Urothelium cell line (cell line): Measurements from ENCODE around the gene AP1B1.
A peak's percentile ranks its signal among the peaks of the same experiment; 100 is the strongest.
"Not testable (repeated sequence)": the region's sequence is repeated elsewhere in the genome, so short reads cannot be mapped to it uniquely, and the experiment has no call there.

Experiments used
- DNase-seq: peaks from one replicate; pipeline ENCODE4 v3.0.0; 2011; ENCODE audit warnings: low spot score, mixed read lengths
- FAIRE-seq: peaks from 2 replicates; lab custom pipeline; 2011; peaks lifted over from hg19 to GRCh38; lab: Jason Lieb, UNC

The AP1B1 gene

GRCh38 chr22:29387921-29388758 lies at the start of gene AP1B1:
Gene AP1B1 (minus strand): TSS chr22:29388570. CDS start chr22:29367243, 21,327 bp downstream.
- FAIRE-seq (peak; percentile 37), DNase-seq (peak; percentile 99)

- DNase-seq (no peak), FAIRE-seq (no peak)
Observed at GRCh38 chr22:29435236-29436136, 47.1 kb upstream of the AP1B1 start.

DNA sequence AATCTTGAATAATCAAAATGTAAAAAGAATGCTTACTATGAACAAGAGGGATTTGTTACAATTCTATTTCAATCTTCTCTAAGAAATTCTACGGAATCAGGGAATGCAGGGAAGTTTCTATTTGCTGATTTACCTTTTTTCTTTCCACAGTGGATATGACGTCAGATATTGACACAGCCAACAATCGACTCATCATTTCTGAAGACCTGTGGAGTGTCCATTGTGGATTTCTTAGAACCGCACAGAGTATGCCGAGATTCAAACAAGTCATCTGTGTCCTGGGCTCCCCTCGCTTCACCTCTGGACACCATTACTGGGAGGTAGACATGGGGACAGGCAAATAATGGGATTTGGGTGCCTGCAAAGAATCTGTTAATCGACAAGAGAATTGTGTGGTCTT lies 45.9 kb upstream of the AP1B1 start:
- FAIRE-seq, result no peak

DNA sequence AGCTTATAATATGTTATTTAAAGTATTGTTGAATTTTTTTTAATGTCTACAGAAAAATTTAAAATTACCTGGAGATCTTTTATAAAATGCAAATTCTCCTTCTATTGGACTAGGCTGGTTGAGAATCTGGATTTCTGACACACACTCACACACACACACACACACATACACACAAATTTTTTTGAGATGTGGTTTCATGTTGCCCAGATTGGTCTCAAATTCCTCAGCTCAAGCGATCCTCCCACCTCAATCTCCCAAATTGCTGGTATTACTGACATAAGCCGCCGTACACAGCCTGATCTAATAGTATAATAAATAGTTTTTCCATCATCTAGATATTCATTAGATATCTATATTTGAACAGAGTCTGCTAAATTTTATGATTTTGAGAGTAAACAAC lies 45.5 kb upstream of the AP1B1 start:
- no peak for FAIRE-seq

More for the DNA sequence above, 45.9 kb upstream of the AP1B1 start:
- no peak for DNase-seq

GRCh38 chr22:29431986-29432385 lies 43.6 kb upstream of the AP1B1 start:
- DNase-seq, result no peak
- no peak for FAIRE-seq

More for the DNA sequence above, 45.5 kb upstream of the AP1B1 start:
- DNase-seq, result no peak

DNA sequence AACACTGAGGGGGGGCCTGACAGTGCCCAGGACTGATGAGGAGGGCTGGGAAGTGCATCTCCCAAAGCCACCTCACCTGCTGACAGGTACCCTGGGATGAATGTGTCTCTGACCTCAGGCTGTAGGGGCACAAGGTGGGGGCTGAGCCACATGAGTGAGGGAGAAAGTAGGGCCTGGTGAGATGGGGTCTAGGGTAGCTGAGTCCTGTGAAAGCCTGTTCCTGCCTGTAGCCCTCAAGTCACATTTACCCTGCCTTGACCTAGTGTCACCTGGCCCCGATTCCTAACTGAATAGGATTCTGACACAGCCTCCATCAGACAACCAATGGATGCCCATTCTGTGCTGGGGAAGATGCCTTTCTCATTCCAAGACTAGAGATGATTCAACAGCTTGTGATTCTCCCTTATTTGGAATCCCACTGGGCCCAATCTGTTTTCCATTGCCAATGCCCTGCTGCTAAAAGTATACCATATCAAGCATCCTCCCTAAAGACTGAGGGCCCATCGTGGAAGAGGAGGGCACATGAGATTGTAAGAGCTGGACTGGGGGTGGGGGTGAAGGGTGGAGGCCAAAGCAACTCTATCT lies 38.9 kb upstream of the AP1B1 start:
- no peak for DNase-seq
- FAIRE-seq, result no peak

DNA sequence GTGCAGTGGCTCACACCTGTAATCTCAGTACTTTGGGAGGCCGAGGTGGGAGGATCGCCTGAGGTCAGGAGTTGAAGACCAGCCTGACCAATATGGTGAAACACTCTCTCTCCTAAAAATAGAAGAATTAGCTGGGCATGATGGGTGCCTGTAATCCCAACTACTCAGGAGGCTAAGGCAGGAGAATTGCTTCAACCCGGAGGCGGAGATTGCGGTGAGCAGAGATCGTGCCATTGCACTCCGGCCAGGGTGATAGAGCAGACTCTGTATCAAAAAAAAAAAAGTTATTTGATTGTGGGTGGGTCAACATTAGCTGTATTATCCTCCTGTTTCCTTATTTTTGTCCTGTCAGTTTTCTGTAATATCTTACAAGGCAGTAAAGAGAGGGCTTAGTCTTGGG lies 38.1 kb upstream of the AP1B1 start:
- DNase-seq (no peak), FAIRE-seq (no peak)

GRCh38 chr22:29418704-29419103 lies 30.3 kb upstream of the AP1B1 start:
- not testable (repeated sequence) for DNase-seq, FAIRE-seq

GRCh38 chr22:29414951-29415591 lies 26.7 kb upstream of the AP1B1 start:
- DNase-seq, result peak; percentile 48
- FAIRE-seq, result peak; percentile 73

DNA sequence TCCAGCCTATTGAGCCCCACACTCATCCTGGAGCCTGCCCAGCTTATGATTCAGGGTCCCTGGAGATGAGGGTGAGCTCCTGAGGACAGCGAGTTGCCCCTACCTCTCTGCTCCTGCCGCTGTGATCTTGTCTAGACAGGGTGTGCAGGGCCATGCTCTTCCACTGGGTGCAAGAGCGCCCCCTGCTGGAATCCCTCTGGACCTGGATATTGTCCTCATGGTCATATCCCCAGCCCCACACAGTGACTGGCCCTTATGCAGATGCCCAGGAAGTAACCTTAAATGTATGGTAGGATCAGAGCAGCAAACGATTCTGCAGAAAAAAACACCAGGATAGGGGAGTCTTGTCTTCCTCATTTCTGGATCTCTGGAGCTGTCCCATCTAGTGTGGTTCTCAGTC lies 24.4 kb upstream of the AP1B1 start:
- not testable (repeated sequence) for DNase-seq, FAIRE-seq

DNA sequence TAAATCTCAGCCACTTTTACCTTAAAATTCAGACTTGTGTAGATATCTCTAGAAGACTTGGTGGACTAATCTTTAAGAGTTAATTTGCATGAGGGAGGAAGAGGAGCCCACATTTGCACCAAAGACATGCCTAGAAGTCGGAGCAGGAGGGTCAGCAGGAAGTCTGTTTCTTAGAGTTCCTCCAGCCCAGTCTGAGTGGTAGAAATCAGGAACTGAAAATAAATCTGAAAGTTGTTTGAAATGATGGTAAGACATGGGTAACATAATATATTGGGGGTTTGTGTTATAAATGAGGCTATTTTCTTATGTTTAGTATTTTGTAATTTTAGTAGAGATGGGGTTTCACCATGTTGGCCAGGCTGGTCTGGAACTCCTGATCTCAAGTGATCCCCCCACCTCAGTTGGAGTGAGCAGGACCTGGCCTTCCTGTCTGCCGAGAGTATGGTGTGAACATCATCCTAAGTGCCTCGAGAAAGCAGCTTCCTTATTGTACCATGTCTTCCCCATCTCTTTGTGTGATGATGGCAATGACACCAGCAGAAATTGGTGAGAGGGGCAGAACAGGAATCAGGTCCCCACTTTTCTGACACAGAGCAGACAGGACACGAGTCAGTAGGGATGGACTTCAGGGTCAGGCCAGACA lies 23.3 kb upstream of the AP1B1 start:
- DNase-seq, result not testable (repeated sequence)
- FAIRE-seq, result peak; percentile 13

- FAIRE-seq (no peak), DNase-seq (no peak)
Observed at GRCh38 chr22:29408940-29409339, 20.6 kb upstream of the AP1B1 start.

- FAIRE-seq, DNase-seq: not testable (repeated sequence)
Observed at GRCh38 chr22:29401538-29401937, 13.2 kb upstream of the AP1B1 start.

GRCh38 chr22:29400576-29400975 lies 12.2 kb upstream of the AP1B1 start:
- FAIRE-seq (no peak), DNase-seq (no peak)

DNA sequence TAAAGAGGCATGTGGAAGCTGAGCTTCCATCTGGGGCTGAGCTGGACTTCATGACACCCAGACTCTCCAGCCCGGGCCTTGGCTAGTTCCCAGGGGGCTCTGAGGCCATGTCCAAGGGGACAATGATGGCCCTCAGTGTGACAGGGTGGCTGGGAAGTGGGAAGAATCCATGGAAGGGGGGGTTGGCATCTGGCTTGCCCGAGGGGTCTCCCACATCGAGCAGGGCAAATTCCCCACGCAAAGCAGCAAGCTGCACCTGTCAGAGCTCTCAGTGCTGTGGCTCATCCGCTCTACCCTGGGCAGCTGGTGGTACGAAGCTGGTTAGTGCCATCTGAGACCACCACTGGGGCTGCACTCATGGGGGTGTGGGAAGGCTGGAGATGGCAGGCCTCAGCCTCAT lies 9.4 kb upstream of the AP1B1 start:
- FAIRE-seq, result no peak
- no peak for DNase-seq

GRCh38 chr22:29396126-29396525 lies 7.8 kb upstream of the AP1B1 start:
- no peak for FAIRE-seq

DNA sequence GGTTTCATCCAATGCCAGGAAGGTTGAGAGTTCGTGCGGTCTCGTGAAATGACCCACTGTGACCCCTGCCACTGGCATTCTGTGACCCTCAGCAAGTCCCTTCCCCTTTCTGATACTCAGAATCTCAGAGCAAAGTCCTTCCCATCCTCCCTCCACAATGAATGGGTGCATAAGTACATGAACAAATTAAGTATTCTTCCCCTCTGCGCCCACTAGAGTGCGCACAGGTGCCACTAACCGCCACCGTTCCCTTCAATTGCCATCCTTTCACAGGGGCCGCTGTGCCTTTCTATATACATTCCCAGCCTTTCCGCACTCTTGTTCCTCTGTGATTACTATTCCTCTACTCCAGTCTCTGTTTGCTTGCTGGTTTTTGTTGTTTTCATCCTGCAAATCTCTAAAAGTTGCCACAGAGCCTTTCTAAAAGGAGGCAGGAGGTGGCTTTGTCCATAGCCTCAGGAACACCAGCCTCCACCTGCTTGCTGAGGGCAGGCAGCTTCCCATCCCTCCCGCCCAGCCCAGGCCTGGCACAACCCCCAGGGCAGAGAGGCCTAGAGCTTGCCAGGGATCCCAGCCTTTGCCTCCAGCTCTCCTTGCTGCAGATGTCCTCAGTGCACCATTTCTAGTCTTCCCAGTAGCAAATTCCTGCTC lies 6.7 kb upstream of the AP1B1 start:
- DNase-seq (peak; percentile 83), FAIRE-seq (peak; percentile 74)

More at GRCh38 chr22:29396126-29396525, 7.8 kb upstream of the AP1B1 start:
- DNase-seq, result no peak

DNA sequence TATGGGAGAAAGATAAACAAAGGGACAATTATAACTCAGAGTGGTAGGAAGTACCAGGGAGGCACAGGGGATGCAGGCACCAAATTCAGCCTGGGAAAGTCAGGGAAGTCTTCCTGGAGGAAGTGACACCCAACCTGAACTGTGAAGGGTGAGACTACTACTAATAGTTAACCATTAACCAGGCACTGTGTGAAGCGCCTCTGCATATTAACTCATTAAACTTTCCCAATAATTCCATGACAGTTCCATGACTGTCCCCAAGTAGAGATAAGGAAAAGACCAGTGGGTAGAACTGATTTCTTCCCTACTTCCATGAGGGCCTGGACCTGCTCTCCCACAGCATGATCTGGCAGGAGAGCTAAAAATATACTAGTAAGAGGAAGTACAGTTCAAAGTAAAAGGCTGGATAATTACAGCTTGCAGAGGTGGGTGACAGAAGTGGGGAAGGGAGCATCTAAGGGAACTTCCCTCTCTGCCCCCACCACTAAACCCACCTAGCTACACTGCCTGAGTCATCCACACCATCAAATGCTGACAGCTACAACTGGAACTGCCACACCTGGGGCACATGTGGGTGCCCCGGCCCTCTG lies 4.7 kb upstream of the AP1B1 start:
- DNase-seq, result no peak
- no peak for FAIRE-seq

DNA sequence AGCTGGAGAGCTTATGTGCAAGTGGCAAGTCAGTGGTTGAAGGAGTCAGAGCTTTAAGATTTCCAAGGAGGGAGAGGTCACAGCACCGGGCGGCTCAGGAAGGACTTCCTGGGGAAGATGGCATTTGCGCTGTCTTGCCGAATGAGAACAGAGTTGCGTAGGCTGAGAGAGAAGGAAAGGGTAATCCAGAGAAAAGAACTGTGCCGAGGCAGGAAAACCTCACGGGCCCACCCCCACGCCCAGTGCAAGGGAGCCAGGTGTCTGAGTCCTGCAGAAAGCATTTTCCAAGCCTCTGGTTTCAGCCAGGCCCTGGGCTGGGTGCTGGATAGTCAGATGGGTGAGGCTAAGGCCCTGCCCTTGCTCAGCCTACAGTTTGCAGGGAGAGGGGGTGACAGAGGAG lies 3.2 kb upstream of the AP1B1 start:
- FAIRE-seq (no peak), DNase-seq (no peak)
